GM12878 (cell line): Measurements from ENCODE around the gene CBLB. TPM values are rescaled to one million over a fixed set of nuclear protein-coding genes. Genes with fewer than 3 reads are reported as not detected.

Source experiments
- CEBPZ ChIP-seq: fragments of 150-350 bp; IDR thresholded peaks from 2 replicates; pipeline ENCODE4 v1.6.1; 2016; ENCODE audit warnings: low read depth, low read length
- DPF2 ChIP-seq: fragments of 450-650 bp; IDR thresholded peaks from 2 replicates; pipeline ENCODE4 v1.6.1; 2017; ENCODE audit warnings: mild to moderate bottlenecking
- EZH2 ChIP-seq: IDR thresholded peaks from 2 replicates; pipeline ENCODE4 v1.6.1; 2012; ENCODE audit warnings: low read depth, mild to moderate bottlenecking, control low read depth, inconsistent platforms, low read length, borderline replicate concordance; ENCODE audit not compliant: control insufficient read depth
- IKZF1 ChIP-seq: fragments of 450-650 bp; conservative IDR thresholded peaks from 2 replicates; pipeline ENCODE4 v1.6.1; 2017; ENCODE audit warnings: antibody characterized with exemption, mild to moderate bottlenecking
- KLF5 ChIP-seq: fragments of 450-650 bp; IDR thresholded peaks from 2 replicates; pipeline ENCODE4 v1.6.1; 2014; ENCODE audit warnings: mild to moderate bottlenecking; ENCODE audit not compliant: partially characterized antibody
- MTA3 ChIP-seq: IDR thresholded peaks from 2 replicates; pipeline ENCODE4 v1.6.1; 2012; ENCODE audit warnings: low read length, inconsistent platforms, borderline replicate concordance
- NFXL1 ChIP-seq: fragments of 450-650 bp; IDR thresholded peaks from 2 replicates; pipeline ENCODE4 v1.6.1; 2017; ENCODE audit warnings: antibody characterized with exemption, mild to moderate bottlenecking, borderline replicate concordance
- NFYA ChIP-seq: IDR thresholded peaks from 2 replicates; pipeline ENCODE4 v1.6.1; 2011; ENCODE audit warnings: low read depth, mild to moderate bottlenecking, low read length, improper control_type of control experiment, borderline replicate concordance
- NKRF ChIP-seq: fragments of 450-650 bp; conservative IDR thresholded peaks from 2 replicates; pipeline ENCODE4 v1.6.1; 2017; ENCODE audit warnings: mild to moderate bottlenecking, moderate library complexity
- NR2C2 ChIP-seq: IDR thresholded peaks from 2 replicates; pipeline ENCODE4 v1.6.1; 2011; ENCODE audit warnings: borderline replicate concordance, low read depth; ENCODE audit not compliant: control insufficient read depth, insufficient read length
- NR2F1 ChIP-seq: fragments of 450-650 bp; conservative IDR thresholded peaks from 2 replicates; pipeline ENCODE4 v1.6.1; 2017; ENCODE audit warnings: mild to moderate bottlenecking
- SMARCA5 ChIP-seq: fragments of 450-650 bp; IDR thresholded peaks from 2 replicates; pipeline ENCODE4 v1.6.1; 2017; ENCODE audit warnings: mild to moderate bottlenecking
- SREBF1 ChIP-seq: IDR thresholded peaks from 2 replicates; pipeline ENCODE4 v1.6.1; 2012; ENCODE audit warnings: mild to moderate bottlenecking, low read length
- WRNIP1 ChIP-seq: IDR thresholded peaks from 2 replicates; pipeline ENCODE4 v1.6.1; 2011; ENCODE audit warnings: low read depth, low read length, improper control_type of control experiment, borderline replicate concordance
- polyA plus RNA-seq, 11 experiments: library from polyadenylated mRNA; depleted of rRNA in 4 of 11; unstranded in 6 of 11; stranded (reverse) in 5 of 11; fragments of >200 nt; fragmentation: Nextera tagmentation in 4 of 11; fragmentation: Illumina TruSeq in 1 of 11; extraction: Ambion mirVana in 4 of 11; extraction: Trizol in 1 of 11; gene quantifications; 1 replicate in 1 of 11; 2 replicates in 10 of 11; pipeline versions ENCODE4 v1.2.1 to v1.2.3, GENCODE V29; 2011 to 2016; ENCODE audit warnings: inconsistent platforms in 2 of 11, missing spikeins in 2 of 11, low read depth in 1 of 11
- total RNA-seq, 4 experiments: library from RNA; depleted of rRNA in 3 of 4; stranded (reverse); fragments of >200 nt in 3 of 4; fragmentation: Illumina TruSeq in 1 of 4; extraction: Trizol in 1 of 4; gene quantifications; 2 replicates each; pipeline versions ENCODE4 v1.2.1 to v1.2.3, GENCODE V29; 2013 to 2021
- TF ChIP-seq, protein P1 (sequence below): fragments of 450-650 bp; IDR thresholded peaks from 2 replicates; pipeline ENCODE4 v1.6.1; 2016; ENCODE audit warnings: mild to moderate bottlenecking, moderate library complexity, borderline replicate concordance
- TF ChIP-seq, protein P2 (sequence below): fragments of 450-650 bp; formaldehyde crosslinking; IDR thresholded peaks from 2 replicates; pipeline ENCODE4 v1.5.0; 2022; ENCODE audit warnings: mild to moderate bottlenecking, missing genetic modification characterization

The CBLB gene
- total and polyA plus RNA-seq, 10 of the 15 experiments (the other 5 are each of a cell fraction or from before 2014, with no cell fraction given) = 17.2 to 107 (median 41.9) TPM

DNA sequence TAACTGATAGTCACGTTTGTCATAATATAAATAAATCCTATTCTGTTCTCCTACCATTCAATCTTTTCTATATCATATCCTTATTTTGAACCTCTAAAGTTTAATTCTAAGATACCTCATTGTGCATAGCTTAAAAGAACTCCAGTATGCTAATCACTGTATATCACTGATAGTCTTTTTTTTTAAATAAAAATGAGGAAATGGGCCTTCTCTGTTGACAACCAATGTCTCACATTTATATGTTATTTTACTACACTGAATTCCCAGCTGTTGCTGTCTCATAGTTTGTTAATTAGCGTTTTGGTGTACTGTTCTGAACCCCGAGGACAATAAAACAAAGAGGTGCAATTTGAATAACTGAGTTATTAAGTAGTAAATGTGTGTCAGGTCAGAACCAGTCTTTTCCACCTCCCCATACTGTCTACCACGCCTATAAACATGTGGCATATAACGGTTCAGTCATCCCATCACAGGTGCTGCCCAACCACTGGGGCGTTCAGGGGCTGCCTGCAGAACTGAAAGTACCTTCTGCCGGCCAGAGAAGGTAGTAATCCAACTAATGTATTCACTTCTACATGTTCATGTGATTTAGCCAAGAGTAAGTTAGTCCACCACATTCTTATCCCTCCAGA is 14.9 kb downstream of the CBLB start (continued):
- TF ChIP-seq, protein P1, sequence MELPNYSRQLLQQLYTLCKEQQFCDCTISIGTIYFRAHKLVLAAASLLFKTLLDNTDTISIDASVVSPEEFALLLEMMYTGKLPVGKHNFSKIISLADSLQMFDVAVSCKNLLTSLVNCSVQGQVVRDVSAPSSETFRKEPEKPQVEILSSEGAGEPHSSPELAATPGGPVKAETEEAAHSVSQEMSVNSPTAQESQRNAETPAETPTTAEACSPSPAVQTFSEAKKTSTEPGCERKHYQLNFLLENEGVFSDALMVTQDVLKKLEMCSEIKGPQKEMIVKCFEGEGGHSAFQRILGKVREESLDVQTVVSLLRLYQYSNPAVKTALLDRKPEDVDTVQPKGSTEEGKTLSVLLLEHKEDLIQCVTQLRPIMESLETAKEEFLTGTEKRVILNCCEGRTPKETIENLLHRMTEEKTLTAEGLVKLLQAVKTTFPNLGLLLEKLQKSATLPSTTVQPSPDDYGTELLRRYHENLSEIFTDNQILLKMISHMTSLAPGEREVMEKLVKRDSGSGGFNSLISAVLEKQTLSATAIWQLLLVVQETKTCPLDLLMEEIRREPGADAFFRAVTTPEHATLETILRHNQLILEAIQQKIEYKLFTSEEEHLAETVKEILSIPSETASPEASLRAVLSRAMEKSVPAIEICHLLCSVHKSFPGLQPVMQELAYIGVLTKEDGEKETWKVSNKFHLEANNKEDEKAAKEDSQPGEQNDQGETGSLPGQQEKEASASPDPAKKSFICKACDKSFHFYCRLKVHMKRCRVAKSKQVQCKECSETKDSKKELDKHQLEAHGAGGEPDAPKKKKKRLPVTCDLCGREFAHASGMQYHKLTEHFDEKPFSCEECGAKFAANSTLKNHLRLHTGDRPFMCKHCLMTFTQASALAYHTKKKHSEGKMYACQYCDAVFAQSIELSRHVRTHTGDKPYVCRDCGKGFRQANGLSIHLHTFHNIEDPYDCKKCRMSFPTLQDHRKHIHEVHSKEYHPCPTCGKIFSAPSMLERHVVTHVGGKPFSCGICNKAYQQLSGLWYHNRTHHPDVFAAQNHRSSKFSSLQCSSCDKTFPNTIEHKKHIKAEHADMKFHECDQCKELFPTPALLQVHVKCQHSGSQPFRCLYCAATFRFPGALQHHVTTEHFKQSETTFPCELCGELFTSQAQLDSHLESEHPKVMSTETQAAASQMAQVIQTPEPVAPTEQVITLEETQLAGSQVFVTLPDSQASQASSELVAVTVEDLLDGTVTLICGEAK = no peak
- TF ChIP-seq NR2F1 = no peak; the same call in 1 of the 2 replicates
- no peak; the same call in 1 of the 2 replicates for TF ChIP-seq SREBF1
- TF ChIP-seq NFYA = no peak
- TF ChIP-seq NKRF = peak; percentile 43; the same call in 1 of the 2 replicates
- TF ChIP-seq WRNIP1 = no peak
- TF ChIP-seq, protein P2, sequence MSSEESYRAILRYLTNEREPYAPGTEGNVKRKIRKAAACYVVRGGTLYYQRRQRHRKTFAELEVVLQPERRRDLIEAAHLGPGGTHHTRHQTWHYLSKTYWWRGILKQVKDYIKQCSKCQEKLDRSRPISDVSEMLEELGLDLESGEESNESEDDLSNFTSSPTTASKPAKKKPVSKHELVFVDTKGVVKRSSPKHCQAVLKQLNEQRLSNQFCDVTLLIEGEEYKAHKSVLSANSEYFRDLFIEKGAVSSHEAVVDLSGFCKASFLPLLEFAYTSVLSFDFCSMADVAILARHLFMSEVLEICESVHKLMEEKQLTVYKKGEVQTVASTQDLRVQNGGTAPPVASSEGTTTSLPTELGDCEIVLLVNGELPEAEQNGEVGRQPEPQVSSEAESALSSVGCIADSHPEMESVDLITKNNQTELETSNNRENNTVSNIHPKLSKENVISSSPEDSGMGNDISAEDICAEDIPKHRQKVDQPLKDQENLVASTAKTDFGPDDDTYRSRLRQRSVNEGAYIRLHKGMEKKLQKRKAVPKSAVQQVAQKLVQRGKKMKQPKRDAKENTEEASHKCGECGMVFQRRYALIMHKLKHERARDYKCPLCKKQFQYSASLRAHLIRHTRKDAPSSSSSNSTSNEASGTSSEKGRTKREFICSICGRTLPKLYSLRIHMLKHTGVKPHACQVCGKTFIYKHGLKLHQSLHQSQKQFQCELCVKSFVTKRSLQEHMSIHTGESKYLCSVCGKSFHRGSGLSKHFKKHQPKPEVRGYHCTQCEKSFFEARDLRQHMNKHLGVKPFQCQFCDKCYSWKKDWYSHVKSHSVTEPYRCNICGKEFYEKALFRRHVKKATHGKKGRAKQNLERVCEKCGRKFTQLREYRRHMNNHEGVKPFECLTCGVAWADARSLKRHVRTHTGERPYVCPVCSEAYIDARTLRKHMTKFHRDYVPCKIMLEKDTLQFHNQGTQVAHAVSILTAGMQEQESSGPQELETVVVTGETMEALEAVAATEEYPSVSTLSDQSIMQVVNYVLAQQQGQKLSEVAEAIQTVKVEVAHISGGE (CRISPR knock-in tag) = no peak
- TF ChIP-seq IKZF1 = peak; percentile 27; the same call in 1 of the 2 replicates
- no peak for TF ChIP-seq EZH2
- no peak for TF ChIP-seq NFXL1
- no peak for TF ChIP-seq SMARCA5
- no peak for TF ChIP-seq CEBPZ
- peak; percentile 77 for TF ChIP-seq DPF2
- TF ChIP-seq MTA3 = no peak
- TF ChIP-seq KLF5 = no peak
- no peak for TF ChIP-seq NR2C2
